GM21360 (cell line): ENCODE results near the gene LMAN2L.
A peak's percentile ranks its signal among the peaks of the same experiment; 100 is the strongest.

Experiments
- ATAC-seq: cut with Tn5 transposase; IDR thresholded peaks from one replicate; pipeline ENCODE4 v1.9.1; 2021; ENCODE audit warnings: mild to moderate bottlenecking, moderate library complexity; ENCODE audit not compliant: unreplicated experiment

The LMAN2L gene

GRCh38 chr2:96760986-96761832, 21.3 kb upstream of the LMAN2L start:
- ATAC-seq: peak; percentile 4

GRCh38 chr2:96760036-96760985, 20.4 kb upstream of the LMAN2L start, which contains the start of gene CNNM4:
Gene CNNM4 (plus strand): TSS chr2:96760902. CDS start chr2:96761000, 98 bp downstream.
- peak; percentile 69 for ATAC-seq

- ATAC-seq: no peak
Observed at GRCh38 chr2:96759548-96759947, 19.7 kb upstream of the LMAN2L start.

- no peak for ATAC-seq
Observed at GRCh38 chr2:96758987-96759386, 19.1 kb upstream of the LMAN2L start.

- ATAC-seq: no peak
Observed at GRCh38 chr2:96757477-96757860, 17.6 kb upstream of the LMAN2L start.

- ATAC-seq: no peak
Observed at GRCh38 chr2:96756788-96757476, 17.1 kb upstream of the LMAN2L start.

- ATAC-seq: no peak
Observed at GRCh38 chr2:96754317-96754716, 14.5 kb upstream of the LMAN2L start.

GRCh38 chr2:96753661-96754282, 13.9 kb upstream of the LMAN2L start:
- no peak for ATAC-seq

- no peak for ATAC-seq
Observed at GRCh38 chr2:96751800-96752199, 11.9 kb upstream of the LMAN2L start.

GRCh38 chr2:96747061-96747617, 7.3 kb upstream of the LMAN2L start:
- no peak for ATAC-seq

- ATAC-seq: no peak
Observed at GRCh38 chr2:96739076-96739632, 710 bp downstream of the LMAN2L start.

- ATAC-seq: no peak
Observed at GRCh38 chr2:96737831-96738230, 2.0 kb downstream of the LMAN2L start.

- no peak for ATAC-seq
Observed at GRCh38 chr2:96737251-96737650, 2.6 kb downstream of the LMAN2L start.

GRCh38 chr2:96734880-96735583, 4.8 kb downstream of the LMAN2L start:
- no peak for ATAC-seq

GRCh38 chr2:96733931-96734330, 5.9 kb downstream of the LMAN2L start:
- ATAC-seq: no peak

- no peak for ATAC-seq
Observed at GRCh38 chr2:96730212-96730611, 9.7 kb downstream of the LMAN2L start.

- no peak for ATAC-seq
Observed at GRCh38 chr2:96729748-96730147, 10.1 kb downstream of the LMAN2L start.

- no peak for ATAC-seq
Observed at GRCh38 chr2:96727431-96727830, 12.4 kb downstream of the LMAN2L start.

- no peak for ATAC-seq
Observed at GRCh38 chr2:96726131-96726530, 13.7 kb downstream of the LMAN2L start.
